ENCODE data around the gene WFDC12.

GRCh38 chr20:45121388-45121787 is 2.9 kb downstream of the WFDC12 start:
- no peak for TF ChIP-seq SIN3A (IDR thresholded peaks at IDR 0.05; ENCODE audit: borderline replicate concordance, insufficient read depth, low read length)
- no peak for TF ChIP-seq POLR2AphosphoS5 (IDR thresholded peaks at IDR 0.05; ENCODE audit: low read depth, low read length)
- TF ChIP-seq FOXP2 (optimal IDR thresholded peaks at IDR 0.05; ENCODE audit: borderline replicate concordance, extremely low read depth, extremely low read length, insufficient read depth), result no peak
